Common myeloid progenitor, CD34-positive (primary cell): ENCODE results near the gene MAPK8IP2.

Experiments used
- CTCF ChIA-PET: fragments of 350-600 bp; sonication (Branson Sonifier 250); formaldehyde crosslinking; loops from one replicate; lab custom pipeline; 2021; ENCODE audit warnings: antibody characterized with exemption; lab: Charles Lee
- POLR2A ChIA-PET: fragments of 350-600 bp; sonication (Branson Sonifier 250); formaldehyde crosslinking; loops from one replicate; lab custom pipeline; 2021; ENCODE audit warnings: antibody characterized with exemption; lab: Charles Lee
- DNase-seq, 3 donors: peaks; one replicate each; pipeline versions ENCODE4 v3.0.0 to v3.0.0-alpha.2; 2013
- H3K27ac ChIP-seq, 2 experiments: 1 replicate in 1 of 2; 2 replicates in 1 of 2; pipeline ENCODE4 v1.7.0; 2013; ENCODE audit warnings: inconsistent platforms in 2 of 2, low read length in 2 of 2, mild to moderate bottlenecking in 2 of 2, low read depth in 1 of 2, moderate library complexity in 1 of 2; ENCODE audit not compliant: severe bottlenecking in 2 of 2, insufficient read depth in 1 of 2, poor library complexity in 1 of 2
- H3K27me3 ChIP-seq, 5 experiments: replicated peaks in 2 of 5; 1 replicate in 3 of 5; 2 replicates in 2 of 5; pipeline versions ENCODE4 v1.6.1 to v1.7.0; 2013; ENCODE audit warnings: low read length in 4 of 5, mild to moderate bottlenecking in 2 of 5, moderate library complexity in 2 of 5, inconsistent platforms in 1 of 5; ENCODE audit not compliant: insufficient read depth in 5 of 5, control insufficient read depth in 4 of 5
- H3K36me3 ChIP-seq, 4 experiments: 1 replicate in 2 of 4; 2 replicates in 2 of 4; pipeline versions ENCODE4 v1.6.1 to v1.7.0; 2013; ENCODE audit warnings: low read length in 3 of 4, control low read depth in 1 of 4, mild to moderate bottlenecking in 1 of 4; ENCODE audit not compliant: control insufficient read depth in 4 of 4, insufficient read depth in 4 of 4
- H3K4me1 ChIP-seq, 4 experiments: 1 replicate in 3 of 4; 2 replicates in 1 of 4; pipeline versions ENCODE4 v1.6.1 to v1.7.1; 2013; ENCODE audit warnings: low read length in 3 of 4, mild to moderate bottlenecking in 3 of 4, control low read depth in 1 of 4, inconsistent platforms in 1 of 4, moderate library complexity in 1 of 4; ENCODE audit not compliant: control insufficient read depth in 4 of 4, insufficient read depth in 4 of 4; ENCODE audit errors: control extremely low read depth in 1 of 4
- H3K4me3 ChIP-seq, 7 experiments: 1 replicate in 4 of 7; 2 replicates in 3 of 7; pipeline versions ENCODE4 v1.5.1 to v1.7.0; 2013; ENCODE audit warnings: mild to moderate bottlenecking in 7 of 7, low read length in 6 of 7, moderate library complexity in 6 of 7, inconsistent platforms in 2 of 7, low read depth in 2 of 7, control low read depth in 1 of 7; ENCODE audit not compliant: insufficient read depth in 4 of 7, control insufficient read depth in 1 of 7; ENCODE audit errors: extremely low read depth in 1 of 7
- H3K9me3 ChIP-seq, 5 experiments: 1 replicate in 4 of 5; 2 replicates in 1 of 5; pipeline versions ENCODE4 v1.6.1 to v1.7.1; 2013; ENCODE audit warnings: low read length in 4 of 5, mild to moderate bottlenecking in 2 of 5, inconsistent platforms in 1 of 5, low read depth in 1 of 5, moderate library complexity in 1 of 5; ENCODE audit not compliant: control insufficient read depth in 4 of 5, insufficient read depth in 2 of 5; ENCODE audit errors: control extremely low read depth in 1 of 5
- WGBS: methylation state at CpG from one replicate; pipeline ENCODE4 v1.1.5; 2013; ENCODE audit not compliant: insufficient coverage; 5-methylcytosine and 5-hydroxymethylcytosine counted together

The MAPK8IP2 gene

DNA sequence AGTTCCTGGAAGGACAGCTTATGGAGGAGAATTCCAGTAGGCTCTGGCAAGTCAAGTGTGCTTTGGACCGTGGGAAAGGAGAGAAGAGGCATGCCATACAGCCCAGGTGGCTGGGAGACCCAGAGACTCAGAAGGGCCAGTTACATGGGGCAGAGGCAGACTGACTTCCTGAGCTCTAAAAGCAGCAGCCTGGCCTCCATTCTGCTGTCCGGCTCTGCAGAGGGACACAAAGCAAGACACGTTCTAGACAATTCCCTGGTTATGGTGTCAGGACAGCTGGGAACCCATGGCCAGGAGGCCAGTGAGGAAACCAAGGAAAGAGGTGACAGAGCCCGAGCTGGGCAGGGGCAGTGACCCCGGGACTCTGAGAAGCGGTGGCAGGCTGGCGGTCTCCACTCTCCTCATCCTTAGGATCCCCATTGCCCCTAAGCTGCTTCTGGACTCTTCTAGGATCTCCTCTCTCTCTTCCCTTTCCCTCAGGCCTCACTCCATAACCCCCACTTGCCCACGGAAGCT, 25.1 kb upstream of the MAPK8IP2 start:
- peaks cover 0 to 71% (median 29%) of the 10 kb centered on the region in 4 experiments for H3K36me3 ChIP-seq
- ChIA-PET POLR2A (no interaction called here), CTCF (interaction anchor here (0.9 to 4.9 kb wide), 9 partner anchors 11 to 123 kb away, joined by 3 to 42 read pairs (median 4); partner anchors contain the start of genes SCO2 and SYCE3)
- no peak overlapping the region for H3K27ac ChIP-seq
- H3K4me3 ChIP-seq = no peak overlapping the region
- WGBS = 100% methylated on average over 7 of the region's 8 CpGs
- peaks cover 0 to 17% (median 7%) of the 10 kb centered on the region in 4 experiments for H3K4me1 ChIP-seq
- peaks cover 0 to 3% (median 0%) of the 10 kb centered on the region in 5 experiments for H3K27me3 ChIP-seq
- DNase-seq = no peak
- no peaks in the 10 kb centered on the region for H3K9me3 ChIP-seq

DNA sequence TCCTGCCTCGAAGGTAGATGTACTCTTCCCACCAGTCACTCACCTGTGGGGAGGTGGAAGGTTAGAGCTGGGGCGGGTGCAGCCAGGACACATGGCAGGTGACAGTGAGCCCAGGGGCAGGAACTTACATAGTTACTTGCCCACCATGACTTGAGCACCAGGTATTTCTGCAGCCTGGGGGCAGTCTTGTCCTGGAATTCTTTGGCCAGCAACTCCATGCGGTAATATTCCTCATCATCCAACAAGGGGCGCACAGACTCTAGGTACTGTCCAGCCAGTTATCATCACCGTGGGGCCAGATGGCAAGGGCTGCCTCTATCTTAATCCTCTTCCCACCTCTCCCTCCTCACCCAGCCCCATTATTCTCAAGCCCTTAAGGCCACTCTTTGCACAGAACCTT, 24.5 kb upstream of the MAPK8IP2 start:
- Histone ChIP-seq H3K4me3 (no peak overlapping the region), H3K4me1 (peaks cover 0 to 17% (median 8%) of the 10 kb centered on the region in 4 experiments), H3K27me3 (peaks cover 0 to 3% (median 0%) of the 10 kb centered on the region in 5 experiments), H3K27ac (no peak overlapping the region), H3K36me3 (peaks cover 0 to 67% (median 28%) of the 10 kb centered on the region in 4 experiments), H3K9me3 (no peaks in the 10 kb centered on the region)
- WGBS = 93% methylated on average over 3 of the region's 5 CpGs
- ChIA-PET POLR2A (no interaction called here), CTCF (interaction anchor here (0.9 to 4.9 kb wide), 10 partner anchors 11 to 122 kb away, joined by 3 to 42 read pairs (median 4); partner anchors contain the start of genes SCO2 and SYCE3)
- DNase-seq = peak; percentile 44 to 51 (median 49)

DNA sequence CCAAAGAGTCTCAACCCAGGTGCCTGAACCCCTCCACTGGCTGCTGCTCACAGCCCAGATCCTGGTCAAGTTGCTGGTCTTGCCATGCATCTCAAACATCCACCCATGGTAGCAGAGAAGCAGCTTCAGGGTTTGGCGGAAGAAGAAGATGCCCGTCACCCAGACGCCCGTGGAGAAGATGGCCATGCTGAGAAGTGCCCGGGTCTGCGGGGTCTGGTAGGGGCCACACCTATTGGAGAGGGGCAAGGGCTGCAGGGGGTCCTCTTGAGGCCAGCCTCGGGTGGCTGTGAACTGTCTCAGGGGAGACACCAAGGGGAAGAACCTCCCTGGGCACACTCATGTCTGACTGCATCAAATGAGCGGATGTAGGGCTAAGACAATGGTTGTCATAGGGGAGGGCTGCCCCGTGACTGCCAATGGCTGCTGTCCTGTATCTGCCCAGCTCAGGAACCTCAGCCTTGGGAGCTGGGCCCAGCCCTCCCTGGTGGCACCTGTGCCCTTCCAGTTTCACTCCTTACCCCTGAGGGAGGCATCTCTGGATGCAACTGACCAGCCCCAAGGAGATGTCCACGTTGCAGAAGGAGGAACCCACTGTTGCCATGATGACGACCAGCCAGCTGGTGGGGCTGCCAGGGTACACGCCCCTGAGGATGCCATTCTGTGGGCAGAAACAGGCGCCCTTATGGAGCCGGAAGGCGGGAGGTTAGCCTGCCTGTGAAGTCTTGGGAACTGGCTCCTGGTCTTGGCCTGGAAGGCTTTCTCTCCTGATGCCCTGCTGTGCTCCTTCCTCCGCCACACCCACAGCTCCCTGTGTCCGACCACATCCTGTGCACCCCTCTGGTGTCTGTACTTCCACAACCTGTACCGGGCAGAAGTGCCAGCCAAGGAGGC, 23.5 kb upstream of the MAPK8IP2 start:
- Histone ChIP-seq H3K9me3 (no peaks in the 10 kb centered on the region), H3K27me3 (peaks cover 0 to 3% (median 0%) of the 10 kb centered on the region in 5 experiments), H3K4me1 (peaks cover 0 to 26% (median 16%) of the 10 kb centered on the region in 4 experiments), H3K4me3 (peak overlapping the region in 1 of 7 experiments; percentile 17), H3K27ac (no peak overlapping the region), H3K36me3 (peaks cover 0 to 61% (median 25%) of the 10 kb centered on the region in 4 experiments)
- ChIA-PET POLR2A (no interaction called here), CTCF (interaction anchor here (1.2 to 4.9 kb wide), 7 partner anchors 12 to 114 kb away, joined by 3 to 42 read pairs (median 3); partner anchors contain the start of genes SCO2 and SYCE3)
- 84% methylated on average over 17 of the region's 18 CpGs for WGBS
- DNase-seq = peak in 1 of 3 donors; percentile 10

DNA sequence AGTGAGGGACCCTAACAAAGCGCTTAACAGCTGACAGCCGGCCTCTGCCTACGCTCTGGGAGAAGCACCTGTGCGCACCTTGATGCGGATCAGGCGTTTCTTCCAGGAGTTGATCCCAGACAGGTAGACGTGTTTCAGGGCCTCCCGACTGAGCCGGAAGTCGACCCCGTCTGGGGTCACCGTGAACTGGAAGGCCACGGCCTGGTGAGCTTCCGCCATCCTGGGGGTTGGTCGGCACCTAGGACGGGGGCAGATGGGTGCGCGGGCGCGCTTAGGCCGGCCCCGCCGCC, 23.0 kb upstream of the MAPK8IP2 start:
- no peaks in the 10 kb centered on the region for H3K9me3 ChIP-seq
- peaks cover 0 to 3% (median 0%) of the 10 kb centered on the region in 5 experiments for H3K27me3 ChIP-seq
- 60% methylated on average over 20 of the region's 23 CpGs for WGBS
- CTCF ChIA-PET = interaction anchor here (1.2 to 4.9 kb wide), 6 partner anchors 13 to 52 kb away, joined by 3 to 42 read pairs (median 4); partner anchors contain the start of genes SCO2 and SYCE3
- no peak for DNase-seq
- H3K27ac ChIP-seq = no peak overlapping the region
- POLR2A ChIA-PET = no interaction called here
- H3K4me1 ChIP-seq = peaks cover 0 to 27% (median 17%) of the 10 kb centered on the region in 4 experiments
- H3K4me3 ChIP-seq = peak overlapping the region in 2 of 7 experiments; percentile 15 to 17
- H3K36me3 ChIP-seq = peaks cover 0 to 59% (median 22%) of the 10 kb centered on the region in 4 experiments

DNA sequence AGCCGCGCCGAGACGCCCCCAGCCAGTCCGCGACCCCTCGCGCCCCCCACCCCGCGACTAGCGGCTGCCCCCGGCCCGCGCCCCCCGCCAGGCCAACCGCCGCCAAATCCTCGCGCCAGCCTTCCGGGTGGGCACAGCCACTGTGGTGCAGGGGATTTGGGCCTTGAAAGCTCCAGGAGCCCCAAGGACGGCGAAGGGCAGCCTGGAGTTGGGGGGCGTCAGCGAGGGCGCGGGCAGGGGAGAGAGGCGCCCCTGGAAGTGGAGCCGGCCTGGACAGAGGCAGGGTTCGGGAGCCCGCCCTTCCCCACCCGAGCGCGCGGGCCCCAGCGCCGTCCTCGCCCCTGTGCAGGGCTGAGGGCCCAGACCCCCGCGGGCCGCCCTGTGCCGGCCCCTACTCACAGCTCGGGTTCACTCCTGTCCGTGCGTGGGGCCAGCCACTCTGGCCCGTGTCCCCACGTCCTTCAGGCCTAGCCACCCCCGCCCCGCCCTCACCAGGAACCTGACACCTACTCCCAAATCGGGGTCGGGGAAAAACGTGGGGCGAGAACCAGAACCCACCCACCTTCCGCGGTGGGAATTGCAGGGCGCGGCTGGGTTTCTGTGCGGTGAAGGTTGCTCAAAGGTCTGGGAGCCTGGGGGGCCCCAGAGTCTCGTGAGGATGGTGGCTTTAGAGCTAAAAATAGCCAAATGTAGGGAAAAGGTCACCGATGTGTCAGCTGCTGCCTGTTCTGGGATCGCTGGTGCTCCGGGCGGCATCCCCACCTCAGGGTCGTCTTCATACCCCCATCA, 22.4 kb upstream of the MAPK8IP2 start, which contains the start of gene CPT1B:
CPT1B (minus strand) TSS at position 441 of the 789 bp plus-strand sequence. CDS start 512 bp downstream, outside the sequence.
- peaks cover 0 to 54% (median 20%) of the 10 kb centered on the region in 4 experiments for H3K36me3 ChIP-seq
- H3K27me3 ChIP-seq = peaks cover 0 to 3% (median 0%) of the 10 kb centered on the region in 5 experiments
- WGBS = 57% methylated on average over 40 of the region's 63 CpGs
- no peak for DNase-seq
- peaks cover 0 to 29% (median 19%) of the 10 kb centered on the region in 4 experiments for H3K4me1 ChIP-seq
- CTCF ChIA-PET = interaction anchor here (1.4 to 4.9 kb wide), 3 partner anchors 14 to 53 kb away, joined by 3 to 42 read pairs (median 4); partner anchors contain the start of genes SCO2 and SYCE3
- H3K4me3 ChIP-seq = peak within 1 kb of the TSS in 2 of 7 experiments; percentile 15 to 17
- H3K9me3 ChIP-seq = no peaks in the 10 kb centered on the region
- no peak within 1 kb of the TSS for H3K27ac ChIP-seq
- POLR2A ChIA-PET = interaction anchor here (0.6 to 1.0 kb wide), 2 partner anchors 14 to 15 kb away, joined by 3 to 6 read pairs; no protein-coding TSS in a partner anchor

DNA sequence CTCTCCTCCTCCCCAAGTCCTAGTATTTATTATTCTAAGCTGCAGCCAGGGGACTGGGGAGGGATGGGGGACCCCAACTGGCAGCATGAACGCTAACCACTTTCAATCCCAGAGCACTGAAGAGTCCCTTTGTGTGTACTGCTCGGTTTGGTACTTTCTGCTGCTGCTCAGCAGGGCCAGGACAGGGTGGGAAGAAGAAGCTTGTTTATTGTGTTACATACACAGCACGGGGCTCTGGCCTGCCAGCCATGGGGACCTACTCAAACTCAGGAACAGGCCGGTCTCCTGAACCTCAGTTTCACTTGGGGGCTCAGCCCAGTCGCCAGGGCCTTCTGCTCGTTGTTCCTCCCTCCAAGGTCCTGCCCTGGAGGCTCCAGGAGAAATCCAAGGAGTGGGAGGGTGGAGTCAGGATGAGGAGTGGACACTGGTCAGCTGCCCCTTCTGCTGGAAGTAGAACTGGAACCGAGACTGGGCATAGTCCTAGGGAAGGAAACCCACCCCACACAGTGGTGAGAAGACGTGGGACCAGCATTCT, 21.8 kb upstream of the MAPK8IP2 start:
- 100% methylated on average over 6 of the region's 8 CpGs for WGBS
- no peak for DNase-seq
- H3K27me3 ChIP-seq = peaks cover 0 to 3% (median 0%) of the 10 kb centered on the region in 5 experiments
- H3K4me1 ChIP-seq = peaks cover 0 to 34% (median 26%) of the 10 kb centered on the region in 4 experiments
- no peaks in the 10 kb centered on the region for H3K9me3 ChIP-seq
- H3K4me3 ChIP-seq = no peak overlapping the region
- H3K27ac ChIP-seq = no peak overlapping the region
- ChIA-PET POLR2A (interaction anchor here (1.0 kb wide), 1 partner anchor 14 kb away, joined by 3 read pairs; no protein-coding TSS in a partner anchor), CTCF (interaction anchor here (4.9 kb wide), 1 partner anchor 14 kb away, joined by 42 read pairs; the partner anchor contains the start of gene SYCE3)
- peaks cover 0 to 48% (median 20%) of the 10 kb centered on the region in 4 experiments for H3K36me3 ChIP-seq
